Tibial nerve (tissue), 4 donors: Measurements from ENCODE around the gene MYO6. TPM values are rescaled to one million over a fixed set of nuclear protein-coding genes. Genes with fewer than 3 reads are reported as not detected.

ENCODE experiments used
- DNase-seq, 2 donors: peaks; one replicate each; pipeline ENCODE4 v3.0.0-alpha.2; 2019; ENCODE audit warnings: low spot score in 2 of 2
- H3K27ac ChIP-seq, 4 donors: fragments of 200-600 bp; sonication (generic) in 3 of 4; one replicate each; pipeline ENCODE4 v1.5.1; 2017 to 2019; ENCODE audit warnings: mild to moderate bottlenecking in 1 of 4
- H3K27me3 ChIP-seq, 2 donors: fragments of 200-600 bp; sonication (generic) in 1 of 2; one replicate each; pipeline versions ENCODE4 v1.5.1 to v1.6.0; 2017 to 2019
- H3K36me3 ChIP-seq, 3 donors: fragments of 200-600 bp; sonication (generic); one replicate each; pipeline ENCODE4 v1.5.1; 2018 to 2019
- H3K4me1 ChIP-seq, 4 donors: fragments of 200-600 bp; sonication (generic) in 3 of 4; one replicate each; pipeline ENCODE4 v1.5.1; 2017 to 2019
- H3K4me3 ChIP-seq, 4 donors: fragments of 200-600 bp; sonication (generic) in 3 of 4; one replicate each; pipeline ENCODE4 v1.5.1; 2017 to 2019; ENCODE audit warnings: mild to moderate bottlenecking in 1 of 4, moderate library complexity in 1 of 4
- H3K9me3 ChIP-seq, 4 donors: fragments of 200-600 bp; sonication (generic) in 3 of 4; one replicate each; pipeline ENCODE4 v1.5.1; 2017 to 2019
- CTCF ChIP-seq, 5 experiments: fragments of 200-600 bp in 3 of 5; fragments of 450-650 bp in 2 of 5; sonication (generic) in 3 of 5; IDR thresholded peaks; one replicate each; pipeline ENCODE4 v1.5.1; 2016 to 2019; ENCODE audit warnings: antibody characterized with exemption in 5 of 5, mild to moderate bottlenecking in 3 of 5, moderate library complexity in 2 of 5
- EP300 ChIP-seq, 2 donors: sonication (generic); formaldehyde crosslinking; IDR thresholded peaks; one replicate each; pipeline ENCODE4 v1.6.1; 2017; ENCODE audit warnings: antibody characterized with exemption in 2 of 2, mild to moderate bottlenecking in 1 of 2
- POLR2A ChIP-seq, 2 donors: fragments of 450-650 bp; IDR thresholded peaks; one replicate each; pipeline ENCODE4 v1.6.1; 2017; ENCODE audit warnings: antibody characterized with exemption in 2 of 2, mild to moderate bottlenecking in 2 of 2, moderate library complexity in 2 of 2
- WGBS, 2 donors: methylation state at CpG; one replicate each; pipeline ENCODE4 v1.1.5; 2018; 5-methylcytosine and 5-hydroxymethylcytosine counted together
- total RNA-seq, 4 donors: library from RNA; depleted of rRNA; stranded (reverse); fragments of >200 nt; gene quantifications; one replicate each; pipeline ENCODE4 v1.1.0, GENCODE V29; 2016

MYO6 gene
- total RNA-seq, 4 donors from 2014 or later = 16.5 to 21.3 (median 19.2) TPM

- no peaks in the 10 kb centered on the region for H3K9me3 ChIP-seq
- no peaks in the 10 kb centered on the region for H3K36me3 ChIP-seq
- H3K4me3 ChIP-seq = no peak overlapping the region
- no peaks in the 10 kb centered on the region for H3K27me3 ChIP-seq
- peaks cover 0 to 23% (median 0%) of the 10 kb centered on the region in 4 donors for H3K4me1 ChIP-seq
- TF ChIP-seq EP300 (IDR thresholded peaks at IDR 0.05) (no peak), POLR2A (IDR thresholded peaks at IDR 0.05) (no peak), CTCF (IDR thresholded peaks at IDR 0.05) (no peak)
- H3K27ac ChIP-seq = no peak overlapping the region
- DNase-seq = no peak
- WGBS, 2 donors = 8 to 13% methylated on average over 2 of the region's 2 CpGs
These were observed 2.8 kb upstream of the MYO6 start for GRCh38 chr6:75746221-75746620.

GRCh38 chr6:75747152-75747992 is 1.7 kb upstream of the MYO6 start:
- no peak overlapping the region for H3K4me3 ChIP-seq
- WGBS, 2 donors = 83 to 86% methylated on average over 9 of the region's 9 CpGs
- H3K9me3 ChIP-seq = no peaks in the 10 kb centered on the region
- peaks cover 0 to 33% (median 0%) of the 10 kb centered on the region in 4 donors for H3K4me1 ChIP-seq
- no peak overlapping the region for H3K27ac ChIP-seq
- no peak for TF ChIP-seq CTCF (IDR thresholded peaks at IDR 0.05)
- no peak for TF ChIP-seq EP300 (IDR thresholded peaks at IDR 0.05)
- no peak for TF ChIP-seq POLR2A (IDR thresholded peaks at IDR 0.05)
- no peaks in the 10 kb centered on the region for H3K36me3 ChIP-seq
- H3K27me3 ChIP-seq = no peaks in the 10 kb centered on the region
- no peak for DNase-seq

GRCh38 chr6:75748003-75748742 is 866 bp upstream of the MYO6 start:
- H3K27me3 ChIP-seq = no peaks in the 10 kb centered on the region
- peaks cover 0 to 36% (median 0%) of the 10 kb centered on the region in 4 donors for H3K4me1 ChIP-seq
- peak overlapping the region; percentile 70 to 97 (median 94) for H3K4me3 ChIP-seq
- no peak for TF ChIP-seq CTCF (IDR thresholded peaks at IDR 0.05)
- TF ChIP-seq EP300 (IDR thresholded peaks at IDR 0.05) = no peak
- DNase-seq = no peak
- H3K9me3 ChIP-seq = no peaks in the 10 kb centered on the region
- peak overlapping the region; percentile 72 to 88 (median 84) for H3K27ac ChIP-seq
- WGBS, 2 donors = 12 to 15% methylated on average over 17 of the region's 17 CpGs
- no peaks in the 10 kb centered on the region for H3K36me3 ChIP-seq

- Histone ChIP-seq H3K27ac (no peak overlapping the region), H3K4me1 (peaks cover 0 to 36% (median 0%) of the 10 kb centered on the region in 4 donors), H3K4me3 (no peak overlapping the region), H3K9me3 (no peaks in the 10 kb centered on the region), H3K36me3 (no peaks in the 10 kb centered on the region), H3K27me3 (no peaks in the 10 kb centered on the region)
- WGBS, 2 donors = 66 to 68% methylated on average over 2 of the region's 2 CpGs
- no peak for DNase-seq
- no peak for TF ChIP-seq EP300 (IDR thresholded peaks at IDR 0.05)
- no peak for TF ChIP-seq CTCF (IDR thresholded peaks at IDR 0.05)
- TF ChIP-seq POLR2A (IDR thresholded peaks at IDR 0.05) = no peak
These were observed 2.4 kb downstream of the MYO6 start for GRCh38 chr6:75751443-75751842.

- H3K27me3 ChIP-seq = no peaks in the 10 kb centered on the region
- no peaks in the 10 kb centered on the region for H3K9me3 ChIP-seq
- 88 to 92% methylated on average over 3 of the region's 3 CpGs for WGBS, 2 donors
- no peak for DNase-seq
- H3K4me1 ChIP-seq = peaks cover 0 to 36% (median 0%) of the 10 kb centered on the region in 4 donors
- no peak for TF ChIP-seq POLR2A (IDR thresholded peaks at IDR 0.05)
- no peak for TF ChIP-seq CTCF (IDR thresholded peaks at IDR 0.05)
- TF ChIP-seq EP300 (IDR thresholded peaks at IDR 0.05) = no peak
- H3K36me3 ChIP-seq = no peaks in the 10 kb centered on the region
- H3K27ac ChIP-seq = no peak overlapping the region
- no peak overlapping the region for H3K4me3 ChIP-seq
These were observed 3.3 kb downstream of the MYO6 start for GRCh38 chr6:75752365-75752764.
